Measurements from ENCODE around the gene GIT2.
"Not testable (repeated sequence)": the region's sequence is repeated elsewhere in the genome, so short reads cannot be mapped to it uniquely, and the experiment has no call there.

The GIT2 gene

GRCh38 chr12:109914461-109914860 is 81.7 kb downstream of the GIT2 start:
- DNase-seq: no peak

GRCh38 chr12:109912855-109913321 is 83.3 kb downstream of the GIT2 start:
- no peak for DNase-seq

GRCh38 chr12:109910969-109911348 is 85.2 kb downstream of the GIT2 start:
- peak in 1 of 2 experiments; percentile 30 for DNase-seq

- no peak for DNase-seq
Measured at GRCh38 chr12:109910254-109910968, 85.8 kb downstream of the GIT2 start.

GRCh38 chr12:109905301-109905700 is 90.9 kb downstream of the GIT2 start:
- no peak for DNase-seq

GRCh38 chr12:109902891-109903418 is 93.2 kb downstream of the GIT2 start:
- DNase-seq: no peak

- no peak for DNase-seq
Measured at GRCh38 chr12:109900752-109901580, 95.2 kb downstream of the GIT2 start.

- DNase-seq: peak; percentile 76 to 85
Measured at GRCh38 chr12:109899783-109900751, 96.1 kb downstream of the GIT2 start, which contains the start of gene TCHP. Gene TCHP, plus strand, starts transcription at chr12:109900274. Its CDS starts 2,753 bp downstream, at chr12:109903027.

- not testable (repeated sequence) for DNase-seq
Measured at GRCh38 chr12:109899345-109899744, 96.8 kb downstream of the GIT2 start.

- DNase-seq: no peak
Measured at GRCh38 chr12:109897029-109897428, 99.1 kb downstream of the GIT2 start.

GRCh38 chr12:109896188-109896587 is 100.0 kb downstream of the GIT2 start:
- DNase-seq: no peak

- DNase-seq: no peak
Measured at GRCh38 chr12:109894939-109895338, 101.2 kb downstream of the GIT2 start.

GRCh38 chr12:109893261-109893995 is 102.7 kb downstream of the GIT2 start:
- no peak for DNase-seq

GRCh38 chr12:109892748-109893147 is 103.4 kb downstream of the GIT2 start:
- no peak for DNase-seq

GRCh38 chr12:109892165-109892715 is 103.9 kb downstream of the GIT2 start:
- no peak for DNase-seq

- not testable (repeated sequence) for DNase-seq
Measured at GRCh38 chr12:109891731-109892130, 104.4 kb downstream of the GIT2 start.

- DNase-seq: no peak
Measured at GRCh38 chr12:109890620-109891170, 105.5 kb downstream of the GIT2 start.

- DNase-seq: peak; percentile 63 to 85
Measured at GRCh38 chr12:109888179-109889020, 107.8 kb downstream of the GIT2 start.

GRCh38 chr12:109885616-109886015 is 110.6 kb downstream of the GIT2 start:
- no peak for DNase-seq

GRCh38 chr12:109883461-109883860 is 112.7 kb downstream of the GIT2 start:
- DNase-seq: no peak

All from SW 1271 (cell line).